HG03439 (cell line): ENCODE results near the gene TRPM7.
"Not testable (repeated sequence)": the region's sequence is repeated elsewhere in the genome, so short reads cannot be mapped to it uniquely, and the experiment has no call there.

Source experiments
- ATAC-seq: cut with Tn5 transposase; IDR thresholded peaks from one replicate; pipeline ENCODE4 v1.9.1; 2021; ENCODE audit warnings: mild to moderate bottlenecking, moderate library complexity; ENCODE audit not compliant: unreplicated experiment

The TRPM7 gene

GRCh38 chr15:50665938-50666337 is 20.7 kb downstream of the TRPM7 start:
- no peak for ATAC-seq

DNA sequence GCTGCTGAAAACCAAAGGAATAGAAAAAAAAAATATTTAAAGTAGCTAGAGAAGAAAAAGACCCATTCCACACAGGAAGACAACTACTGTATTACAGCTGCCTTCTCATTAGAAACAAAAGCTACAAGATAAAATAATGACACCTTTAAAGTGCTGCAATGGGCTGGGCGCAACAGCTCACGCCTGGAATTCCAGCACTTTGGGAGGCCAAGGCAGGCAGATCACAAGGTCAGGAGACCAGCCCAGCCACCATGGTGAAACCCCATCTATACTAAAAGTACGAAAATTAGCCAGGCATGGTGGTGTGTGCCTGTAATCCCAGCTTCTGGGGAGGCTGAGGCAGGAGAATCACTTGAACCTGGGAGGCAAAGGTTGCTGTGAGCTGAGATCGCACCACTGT is 31.0 kb downstream of the TRPM7 start:
- ATAC-seq: no peak

GRCh38 chr15:50653156-50653743 is 33.3 kb downstream of the TRPM7 start:
- ATAC-seq: no peak

GRCh38 chr15:50652671-50653070 is 33.9 kb downstream of the TRPM7 start:
- ATAC-seq: no peak

DNA sequence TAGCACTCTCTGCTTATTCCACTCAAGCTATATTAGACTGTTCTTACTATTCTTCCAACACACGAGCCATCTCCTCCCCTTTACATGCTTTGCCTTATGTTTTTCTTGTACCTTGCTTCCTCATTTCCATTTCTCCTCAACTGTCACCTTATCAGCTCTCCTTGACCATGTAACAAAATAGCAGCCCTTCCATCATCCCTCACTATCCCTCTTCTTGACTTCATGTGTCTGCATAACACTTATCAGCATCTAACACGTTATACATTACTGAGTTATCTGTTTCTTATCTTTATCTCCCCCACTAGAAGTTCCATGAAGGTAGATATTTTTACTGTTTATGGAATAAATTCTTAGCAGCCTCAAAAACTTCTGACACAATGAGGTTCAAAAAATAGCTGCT is 45.3 kb downstream of the TRPM7 start:
- no peak for ATAC-seq

DNA sequence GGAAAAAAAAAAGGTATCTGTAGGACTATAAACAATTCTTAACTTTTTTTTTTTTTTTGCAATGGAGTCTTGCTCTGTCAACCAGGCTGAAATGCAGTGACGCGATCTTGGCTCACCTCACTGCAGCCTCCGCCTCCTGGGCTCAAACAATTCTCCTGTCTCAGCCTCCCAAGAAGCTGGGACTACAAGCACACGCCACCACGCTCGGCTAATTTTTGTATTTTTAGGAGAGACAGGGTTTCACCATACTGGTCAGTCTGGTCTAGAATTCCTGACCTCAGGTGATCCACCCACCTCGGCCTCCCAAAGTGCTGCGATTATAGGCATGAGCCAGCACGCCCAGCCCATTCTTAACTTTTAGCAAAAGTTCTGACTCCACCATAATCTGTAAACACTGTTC is 50.5 kb downstream of the TRPM7 start:
- no peak for ATAC-seq

GRCh38 chr15:50633653-50634052 is 52.9 kb downstream of the TRPM7 start:
- no peak for ATAC-seq

GRCh38 chr15:50628421-50628820 is 58.2 kb downstream of the TRPM7 start:
- ATAC-seq: no peak

DNA sequence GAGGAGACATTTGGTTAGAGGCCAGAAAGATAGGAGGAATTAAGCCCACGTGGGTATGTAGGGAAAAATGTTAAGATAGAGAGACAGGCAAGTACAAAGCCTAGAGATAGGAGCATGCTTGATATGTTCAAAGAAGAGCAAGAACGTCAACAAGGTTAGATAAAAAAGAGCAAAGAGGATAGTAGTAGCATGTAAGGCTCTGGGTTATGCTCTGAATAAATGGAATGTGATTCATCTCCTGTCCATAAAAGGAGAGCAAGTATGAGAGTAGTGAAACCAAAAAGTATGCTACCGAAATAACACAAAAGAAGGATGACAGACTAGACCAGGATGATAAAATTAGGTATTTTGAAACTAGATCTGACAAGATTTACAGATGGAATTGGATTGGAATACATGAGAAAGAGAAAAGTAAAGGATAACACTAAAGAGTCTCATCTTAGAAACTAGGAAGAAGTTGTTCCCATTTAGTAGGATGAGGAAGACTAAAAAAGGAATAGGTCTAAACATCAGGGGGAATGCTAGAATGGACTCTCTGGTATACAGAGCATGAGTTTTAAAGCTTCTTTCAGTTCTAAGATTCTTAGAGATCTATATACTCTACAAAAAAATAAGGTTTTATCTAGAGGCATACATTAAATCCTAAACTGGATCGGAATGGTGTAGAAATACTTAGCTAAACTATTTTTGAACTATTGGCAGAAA is 59.1 kb downstream of the TRPM7 start:
- ATAC-seq: no peak

DNA sequence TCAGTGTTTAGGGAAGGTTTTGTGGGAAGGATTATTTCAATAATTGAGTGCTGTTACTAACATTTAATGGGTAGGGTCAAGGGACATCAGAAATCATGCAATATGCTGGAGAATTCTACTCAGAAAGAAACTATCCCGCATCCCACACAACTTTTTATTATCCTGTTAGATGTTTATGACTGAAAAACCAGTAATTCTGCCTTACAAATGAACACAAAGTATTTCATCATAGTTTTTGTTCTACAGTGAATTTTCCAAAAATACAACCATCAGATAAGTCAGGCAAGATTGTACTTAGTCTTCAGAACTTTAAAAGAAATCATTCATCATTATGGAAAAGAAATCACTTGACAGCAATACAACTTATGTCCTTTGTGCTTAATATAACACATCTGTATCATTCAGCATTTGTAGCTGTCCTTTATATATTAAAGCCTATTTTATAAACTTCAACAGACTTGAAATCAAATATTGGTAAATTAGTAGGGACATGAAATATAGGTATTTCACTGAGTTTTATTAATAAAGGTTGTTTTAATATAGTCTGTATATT is 61.9 kb downstream of the TRPM7 start:
- no peak for ATAC-seq

GRCh38 chr15:50622361-50622943 is 64.1 kb downstream of the TRPM7 start:
- not testable (repeated sequence) for ATAC-seq

DNA sequence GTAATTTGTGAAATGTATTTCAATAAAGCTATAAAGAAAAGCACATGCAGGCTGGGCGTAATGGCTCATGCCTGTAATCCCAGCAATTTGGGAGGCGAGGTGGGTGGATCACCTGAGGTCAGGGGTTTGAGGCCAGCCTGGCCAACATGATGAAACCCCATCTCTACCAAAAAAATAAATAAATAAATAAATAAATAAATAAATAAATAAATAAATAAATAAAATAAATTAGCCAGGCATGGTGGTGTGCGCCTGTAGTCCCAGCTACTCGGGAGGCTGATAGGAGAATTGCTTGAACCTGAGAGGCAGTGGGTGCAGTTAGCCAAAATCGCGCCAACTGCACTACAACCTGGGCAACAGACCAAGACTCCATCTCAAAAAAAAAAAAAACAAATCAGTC is 69.6 kb downstream of the TRPM7 start:
- not testable (repeated sequence) for ATAC-seq

DNA sequence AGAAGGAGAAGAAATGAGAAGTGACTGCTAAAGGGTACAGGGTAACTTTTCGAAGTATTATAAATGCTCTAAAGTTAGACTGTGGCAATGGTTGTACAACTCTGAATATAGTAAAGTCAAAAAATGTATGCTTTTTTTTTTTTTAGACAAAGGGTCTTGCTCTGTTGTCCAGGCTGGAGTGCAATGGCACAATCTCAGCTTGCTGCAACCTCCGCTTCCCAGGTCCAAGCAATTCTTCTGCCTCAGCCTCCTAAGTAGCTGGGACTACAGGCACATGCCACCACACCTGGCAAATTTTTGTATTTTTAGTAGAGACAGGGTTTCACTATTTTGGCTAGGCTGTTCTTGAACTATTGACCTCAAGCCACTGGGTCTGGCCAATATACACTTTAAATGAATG is 70.0 kb downstream of the TRPM7 start:
- ATAC-seq: not testable (repeated sequence)

- no peak for ATAC-seq
Observed at GRCh38 chr15:50613600-50613999, 73.0 kb downstream of the TRPM7 start.

- no peak for ATAC-seq
Observed at GRCh38 chr15:50607129-50607528, 79.5 kb downstream of the TRPM7 start.

- no peak for ATAC-seq
Observed at GRCh38 chr15:50605462-50605861, 81.1 kb downstream of the TRPM7 start.

DNA sequence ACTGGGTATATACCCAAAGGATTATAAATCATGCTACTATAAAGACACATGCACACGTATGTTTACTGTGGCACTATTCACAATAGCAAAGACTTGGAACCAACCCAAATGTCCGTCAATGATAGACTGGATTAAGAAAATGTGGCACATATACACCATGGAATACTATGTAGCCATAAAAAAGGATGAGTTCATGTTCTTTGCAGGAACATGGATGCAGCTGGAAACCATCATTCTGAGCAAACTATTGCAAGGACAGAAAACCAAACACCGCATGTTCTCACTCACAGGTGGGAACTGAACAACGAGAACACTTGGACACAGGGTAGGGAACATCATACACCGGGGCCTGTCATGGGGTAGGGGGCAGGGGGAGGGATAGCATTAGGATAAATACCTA is 84.6 kb downstream of the TRPM7 start:
- not testable (repeated sequence) for ATAC-seq

DNA sequence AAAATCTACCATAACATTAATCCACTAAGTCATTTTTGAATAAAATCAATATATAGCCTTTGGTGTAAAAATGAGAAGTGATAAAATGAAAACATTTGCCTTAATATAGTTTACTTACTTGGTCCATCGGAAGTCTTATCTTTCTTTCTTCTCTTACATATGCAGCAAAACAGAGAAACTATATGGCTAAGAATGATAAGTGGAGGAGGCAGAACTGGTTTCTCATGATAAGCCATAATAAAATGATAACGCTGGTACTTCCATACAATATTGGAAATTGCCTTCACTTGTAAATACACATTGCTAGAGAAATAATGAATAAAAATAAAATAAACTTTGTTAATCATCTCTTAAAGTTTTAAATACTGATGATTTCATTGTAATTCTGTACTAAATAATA is 92.3 kb downstream of the TRPM7 start:
- ATAC-seq: no peak

DNA sequence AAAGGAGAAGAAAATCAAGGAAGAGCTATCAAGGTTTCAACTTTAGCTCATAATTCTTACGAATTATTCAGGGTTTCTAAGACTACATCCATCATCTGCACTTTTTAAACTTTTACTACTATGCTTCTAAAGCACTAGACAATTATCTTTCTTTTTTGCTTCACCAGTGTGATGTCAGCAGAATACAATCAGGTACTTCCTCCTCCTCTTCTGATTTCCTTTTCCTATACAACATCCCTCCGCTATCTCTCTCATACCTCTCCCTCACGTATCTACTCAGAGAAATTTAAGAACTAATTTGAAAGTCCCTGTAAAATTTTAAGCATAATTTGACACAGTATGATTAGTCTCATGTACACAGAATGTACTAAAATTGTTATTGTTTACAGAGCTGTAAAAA is 92.8 kb downstream of the TRPM7 start:
- no peak for ATAC-seq

DNA sequence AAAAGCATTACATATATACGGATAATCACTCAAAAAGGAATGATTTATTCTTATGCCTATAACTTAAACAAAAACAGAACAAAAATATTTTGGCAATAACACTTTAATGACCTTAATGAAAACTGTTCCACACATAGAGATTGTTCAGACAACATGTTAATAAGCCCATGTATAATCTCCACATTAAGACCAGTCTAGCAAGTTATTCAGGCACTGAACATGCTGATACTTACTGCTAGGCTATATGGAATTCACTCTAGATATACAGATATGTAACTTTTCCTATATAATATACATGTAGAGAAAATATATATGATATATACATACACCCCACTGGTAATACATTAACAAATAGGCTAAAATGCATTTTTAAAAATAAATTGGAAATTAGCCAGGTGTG is 96.3 kb downstream of the TRPM7 start:
- no peak for ATAC-seq

DNA sequence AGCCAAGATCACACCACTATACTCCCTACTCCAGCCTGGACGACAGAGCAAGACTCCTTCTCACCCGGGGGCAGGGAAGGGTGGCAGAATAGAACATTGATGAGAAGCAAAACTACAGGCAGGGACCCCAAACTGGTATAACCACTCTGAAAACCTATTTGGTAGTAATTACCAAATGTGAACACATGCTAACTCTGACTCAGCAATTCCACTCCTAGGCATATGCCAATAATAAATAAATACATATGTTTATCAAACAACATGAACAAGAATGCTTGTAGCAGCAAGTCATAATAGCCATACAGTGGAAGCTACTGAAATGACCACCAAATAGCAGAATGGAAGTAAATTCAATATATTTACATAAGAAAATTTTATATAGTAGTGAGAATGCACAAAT is 109.1 kb downstream of the TRPM7 start:
- ATAC-seq: no peak

DNA sequence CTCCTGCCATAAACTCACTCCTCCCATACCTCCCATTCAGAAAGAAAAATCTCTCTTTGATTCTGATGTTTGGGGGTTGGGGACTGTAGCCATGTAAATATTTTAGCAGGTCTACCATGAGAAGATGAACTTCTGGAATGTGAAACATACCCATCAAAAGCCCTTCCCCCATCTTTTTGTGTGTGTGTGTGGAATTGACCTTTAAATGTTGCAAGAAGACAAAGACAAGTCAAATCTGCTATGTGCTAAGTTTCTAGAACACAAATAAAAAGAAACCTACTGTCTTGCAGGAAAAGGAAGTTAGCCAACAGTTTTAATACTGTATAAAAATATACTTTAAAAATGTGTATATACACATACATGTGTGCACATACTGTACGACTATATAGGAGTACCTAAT is 110.4 kb downstream of the TRPM7 start:
- no peak for ATAC-seq
